Myocyte (in vitro differentiated cells): Measurements from ENCODE around the gene INAFM1. TPM values are rescaled to one million over a fixed set of nuclear protein-coding genes. Genes with fewer than 3 reads are reported as not detected.

Source experiments
- DNase-seq: peaks from one replicate; pipeline ENCODE4 v3.0.0-alpha.2; 2012; ENCODE audit warnings: low read depth
- polyA plus RNA-seq: library from polyadenylated mRNA; unstranded; fragments of >200 nt; gene quantifications from one replicate; pipeline ENCODE4 v1.2.1, GENCODE V29; 2012; ENCODE audit warnings: missing spikeins
- total RNA-seq: library from RNA; depleted of rRNA; stranded (reverse); fragments of >200 nt; gene quantifications from 2 replicates; pipeline ENCODE4 v1.2.3, GENCODE V29; 2014

INAFM1 gene
- 1.8 and 1.9 TPM in 2 replicates for total RNA-seq
- polyA plus RNA-seq, result 9.3 TPM

DNA sequence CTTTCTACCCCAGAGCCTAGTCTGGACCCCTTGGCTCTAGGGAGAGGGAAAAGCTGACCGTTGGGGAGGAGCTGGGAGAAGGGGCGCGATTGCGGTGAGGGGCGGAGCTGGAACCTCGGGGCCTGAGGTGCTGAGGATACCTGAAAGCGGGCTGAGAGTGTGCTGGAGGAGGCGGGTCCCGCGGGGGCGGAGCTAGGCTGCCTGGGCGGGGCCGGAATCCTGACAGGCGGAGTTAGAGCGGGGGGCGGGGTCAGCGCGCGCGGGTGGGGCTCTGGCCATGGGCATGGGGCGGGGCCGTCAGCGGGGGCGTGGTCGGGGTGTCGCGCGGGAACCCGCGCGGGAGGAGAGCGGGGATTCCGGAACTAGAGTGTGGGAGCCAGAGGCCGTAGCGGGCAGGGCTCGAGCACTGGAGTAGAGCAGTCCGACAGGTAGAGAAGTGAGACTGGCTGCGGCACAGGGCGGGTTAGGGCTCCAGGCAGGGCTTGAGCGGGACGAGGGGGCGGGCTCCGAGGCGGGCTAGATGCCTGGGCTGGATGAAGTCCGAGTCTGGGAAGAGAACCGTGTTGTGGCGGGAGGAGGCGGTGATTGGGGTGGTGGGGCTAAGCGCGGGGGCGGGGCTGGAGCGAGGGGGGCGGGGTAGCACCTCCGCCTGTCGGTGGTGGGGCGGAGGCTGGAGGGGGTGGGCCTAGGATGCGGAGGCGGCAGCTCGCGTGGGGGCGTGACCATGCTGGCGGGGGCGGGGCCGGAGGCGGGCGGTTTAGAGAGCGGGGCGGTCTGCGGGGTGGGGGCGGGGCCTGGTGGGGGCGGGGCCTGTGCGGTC, at the start of gene INAFM1:
INAFM1 (plus strand) TSS at position 815 of the 820 bp plus-strand sequence. CDS start 35 bp downstream, outside the sequence.
- DNase-seq, result peak; percentile 88

- peak; percentile 88 for DNase-seq
These were observed 48.8 kb upstream of the INAFM1 start for GRCh38 chr19:47225746-47226425.

GRCh38 chr19:47226426-47227351, 48.0 kb upstream of the INAFM1 start:
- peak; percentile 96 for DNase-seq

DNA sequence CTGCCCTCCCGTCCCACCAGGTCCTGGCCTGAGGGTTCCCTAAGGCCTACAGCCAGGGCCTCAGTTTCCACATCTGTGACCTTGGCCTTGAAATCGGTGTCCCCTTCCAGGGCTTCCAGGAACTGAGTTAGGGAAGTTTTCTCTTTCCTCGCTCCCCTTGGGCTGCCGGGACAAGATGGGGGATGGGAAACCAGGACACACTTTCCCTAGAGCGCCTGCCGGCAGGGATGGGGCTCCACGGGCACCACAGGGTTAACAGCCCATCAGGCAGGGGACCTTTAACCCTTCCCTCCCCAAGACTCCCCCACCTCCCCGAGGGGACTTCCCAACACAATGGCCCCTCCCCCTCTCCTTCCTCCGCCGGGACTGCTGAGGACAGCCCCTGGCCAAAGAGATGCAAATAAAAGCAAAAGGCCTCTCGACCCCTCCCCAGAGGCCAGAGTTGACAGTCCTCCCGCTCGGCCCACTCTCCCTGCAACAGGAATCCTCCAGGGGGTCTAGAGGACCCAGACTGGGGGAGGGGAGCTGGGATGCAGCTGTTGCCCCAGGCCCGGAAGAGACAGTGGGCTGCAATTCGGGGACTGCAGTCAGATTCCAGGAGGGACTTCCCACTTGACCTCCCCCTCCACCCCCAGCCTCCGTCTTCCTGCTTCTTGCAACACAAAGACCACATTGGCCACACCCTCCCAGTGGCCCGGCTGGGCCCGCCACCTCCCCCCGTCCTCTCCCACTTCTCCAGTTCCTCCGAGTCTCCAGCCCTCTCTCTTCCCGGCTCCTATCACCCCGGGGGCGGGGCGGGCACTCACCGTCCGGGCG, 47.1 kb upstream of the INAFM1 start:
- peak; percentile 94 for DNase-seq

- peak; percentile 62 for DNase-seq
These were observed 46.3 kb upstream of the INAFM1 start for GRCh38 chr19:47228168-47228936.

DNA sequence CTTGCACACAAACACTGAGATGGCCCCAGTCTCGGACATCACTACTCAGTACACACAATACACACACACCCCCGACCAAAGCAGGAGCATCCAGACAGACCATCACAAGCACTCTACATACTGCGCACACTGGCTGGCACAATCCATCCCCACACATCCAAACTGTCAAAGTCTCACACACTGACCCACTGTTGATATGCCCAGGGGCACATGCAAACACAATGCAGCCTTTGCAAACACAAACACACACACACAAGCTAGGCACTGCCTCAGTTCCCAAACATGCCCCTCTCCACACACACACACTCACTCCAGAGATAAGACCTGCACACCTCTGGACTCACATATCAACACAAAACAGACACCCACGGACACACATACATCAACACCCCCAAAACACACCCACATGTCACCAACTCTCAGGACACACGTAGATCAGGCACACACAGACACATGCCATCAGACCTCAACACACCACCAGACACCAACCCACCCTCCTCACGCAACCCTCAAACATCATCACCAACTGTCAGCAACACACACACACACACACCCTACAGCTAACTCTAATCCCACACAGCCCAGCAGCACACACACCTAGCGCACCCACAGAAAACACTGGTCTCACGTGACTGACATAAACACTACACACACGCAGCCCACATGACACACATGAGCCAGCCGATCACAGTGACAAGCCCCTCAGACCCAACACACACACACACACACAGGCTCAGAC, 45.6 kb upstream of the INAFM1 start:
- DNase-seq, result peak; percentile 51

GRCh38 chr19:47229676-47230053, 45.0 kb upstream of the INAFM1 start:
- no peak for DNase-seq

GRCh38 chr19:47230054-47230920, 44.4 kb upstream of the INAFM1 start:
- peak; percentile 70 for DNase-seq

GRCh38 chr19:47230921-47231214, 43.8 kb upstream of the INAFM1 start, which contains the start of gene BBC3:
TSS of gene BBC3 (minus strand) at chr19:47231199. CDS start at chr19:47228431, 2,768 bp downstream.
- DNase-seq, result no peak

GRCh38 chr19:47231215-47232054, 43.2 kb upstream of the INAFM1 start:
- peak; percentile 90 for DNase-seq

DNA sequence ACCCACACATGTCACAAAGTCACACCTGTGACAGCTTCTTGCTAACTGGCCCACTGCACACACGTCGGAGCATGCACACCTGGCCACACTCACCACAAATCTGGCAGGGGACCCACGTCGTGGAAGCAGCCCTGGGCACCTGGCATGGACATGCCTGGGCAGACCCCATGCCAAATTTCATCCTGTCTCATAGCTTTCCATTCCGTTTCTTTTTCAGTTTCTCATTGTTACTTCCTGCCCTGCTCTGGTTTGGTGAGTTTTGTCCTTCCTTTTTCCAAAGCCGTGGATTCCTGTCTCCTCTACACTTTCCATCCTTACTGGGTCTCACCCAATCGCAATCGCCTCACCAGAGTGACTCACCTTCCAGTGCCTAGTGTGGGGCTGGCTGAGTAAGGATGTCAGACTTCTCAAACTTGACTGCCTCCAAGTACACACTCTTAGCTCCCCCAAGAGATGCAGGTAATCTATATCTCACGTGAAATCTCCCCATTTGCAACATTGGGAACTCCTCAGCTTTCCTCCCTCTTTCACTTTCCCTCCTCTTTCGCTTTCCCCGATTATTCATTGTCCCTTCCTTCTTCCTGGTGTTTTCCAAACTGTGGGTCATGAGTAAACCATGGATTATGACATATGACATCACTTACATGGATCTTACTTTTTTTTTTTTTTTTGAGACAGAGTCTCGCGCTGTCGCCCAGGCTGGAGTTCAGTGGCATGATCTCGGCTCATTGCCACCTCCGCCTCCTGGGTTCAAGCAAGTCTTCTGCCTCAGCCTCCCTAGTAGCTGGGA, 42.1 kb upstream of the INAFM1 start:
- DNase-seq, result peak; percentile 59

DNA sequence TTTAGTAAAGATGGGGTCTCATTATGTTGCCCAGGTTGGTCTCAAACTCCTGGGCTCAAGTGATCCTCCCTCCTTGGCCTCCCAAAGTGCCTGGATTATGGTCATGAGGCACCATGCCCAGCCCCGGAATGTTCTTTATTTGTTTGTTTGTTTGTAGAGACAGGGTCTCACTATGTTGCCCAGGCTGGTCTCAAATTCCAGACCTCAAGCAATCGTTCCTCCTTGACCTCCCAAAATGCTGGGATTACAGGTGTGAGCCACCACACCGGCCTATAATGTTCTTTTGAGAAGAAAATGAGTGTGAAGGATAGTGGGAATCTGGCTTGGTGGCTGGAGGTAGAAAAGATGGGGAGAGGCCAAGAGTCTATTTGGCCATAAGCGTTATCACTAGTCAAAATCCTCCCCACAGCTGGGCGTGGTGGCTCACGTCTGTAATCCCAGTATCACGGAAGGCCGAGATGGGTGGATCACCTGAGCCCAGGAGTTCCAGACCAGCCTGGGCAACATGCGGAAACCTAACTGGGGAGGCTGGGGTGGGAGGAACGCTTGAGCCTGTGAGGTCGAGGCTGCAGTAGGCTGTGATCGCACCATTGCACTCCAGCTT, 38.5 kb upstream of the INAFM1 start:
- DNase-seq, result no peak

GRCh38 chr19:47239152-47239551, 35.5 kb upstream of the INAFM1 start:
- DNase-seq, result no peak

- peak; percentile 80 for DNase-seq
These were observed 34.9 kb upstream of the INAFM1 start for GRCh38 chr19:47239610-47240296.

- no peak for DNase-seq
These were observed 34.1 kb upstream of the INAFM1 start for GRCh38 chr19:47240556-47240955.
